ENCODE data around the gene ZBTB16. TPM values are rescaled to one million over a fixed set of nuclear protein-coding genes. Genes with fewer than 3 reads are reported as not detected.

The ZBTB16 gene
- total RNA-seq, 1 experiment from 2014 or later, result not detected

- DNase-seq, result no peak
- Histone ChIP-seq H3K36me3 (replicated peaks; ENCODE audit: control insufficient read depth, insufficient read depth, low read length) (no peaks in the 10 kb centered on the region), H3K27me3 (ENCODE audit: control insufficient read depth, insufficient read depth, low read length) (peaks cover 50% of the 10 kb centered on the region), H3K4me3 (ENCODE audit: insufficient read depth, low read depth, low read length) (no peak overlapping the region)
Measured at GRCh38 chr11:114064216-114064615, 4.7 kb downstream of the ZBTB16 start.

DNA sequence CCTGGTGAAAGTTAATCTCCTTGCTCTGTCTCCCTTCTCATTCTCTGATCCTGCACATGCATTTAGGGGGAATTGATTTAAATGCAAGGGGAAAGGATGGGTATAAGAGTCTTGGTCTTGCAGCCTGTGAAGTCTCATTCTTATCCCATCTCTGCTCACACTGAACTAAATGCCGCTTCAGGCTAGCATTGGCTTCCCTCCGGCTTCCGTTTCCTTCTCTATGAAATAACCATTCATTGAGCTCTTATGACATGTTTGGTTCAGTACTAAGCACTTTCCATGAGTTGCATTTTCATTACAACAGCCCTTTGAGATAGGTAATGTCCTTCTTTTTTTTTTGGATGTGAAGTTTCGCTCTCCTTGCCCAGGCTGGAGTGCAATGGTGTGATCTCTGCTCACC lies 5.6 kb downstream of the ZBTB16 start:
- no peak for DNase-seq

DNA sequence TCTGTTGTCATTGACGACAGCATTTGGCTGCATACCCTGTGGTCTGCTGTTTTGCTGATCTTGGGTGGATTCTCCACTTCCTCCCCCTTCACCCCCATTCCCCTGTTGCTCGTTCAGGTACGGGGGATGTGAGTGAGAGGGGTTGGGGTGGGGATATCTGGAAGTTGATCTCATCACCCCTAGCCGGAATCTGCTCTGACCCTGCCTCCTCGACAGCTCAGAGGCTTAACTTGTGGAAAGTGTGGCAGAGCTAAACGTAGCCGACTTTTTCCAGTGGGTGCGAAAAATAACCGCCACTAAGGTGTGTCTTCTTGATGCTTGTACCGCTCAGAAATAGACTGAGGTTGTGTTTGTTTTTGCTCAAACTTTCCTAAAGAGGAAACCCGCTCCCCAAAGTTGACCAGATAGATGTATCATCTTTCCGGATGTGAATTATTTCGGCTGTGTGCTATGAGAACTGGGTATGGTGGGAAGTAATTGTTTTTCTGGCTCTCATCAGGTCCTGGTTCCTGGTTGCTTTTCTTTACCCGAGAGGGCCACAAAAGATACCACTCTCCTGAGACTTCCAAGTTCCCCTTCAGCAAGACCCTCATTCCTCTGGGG lies 6.6 kb downstream of the ZBTB16 start:
- DNase-seq, result no peak
- H3K36me3 ChIP-seq (replicated peaks; ENCODE audit: control insufficient read depth, insufficient read depth, low read length), result no peaks in the 10 kb centered on the region
- H3K4me3 ChIP-seq (ENCODE audit: insufficient read depth, low read depth, low read length), result no peak overlapping the region
- H3K27me3 ChIP-seq (ENCODE audit: control insufficient read depth, insufficient read depth, low read length), result peaks cover 33% of the 10 kb centered on the region

More for the DNA sequence above, 5.6 kb downstream of the ZBTB16 start:
- H3K4me3 ChIP-seq (ENCODE audit: insufficient read depth, low read depth, low read length), result no peak overlapping the region
- H3K36me3 ChIP-seq (replicated peaks; ENCODE audit: control insufficient read depth, insufficient read depth, low read length), result no peaks in the 10 kb centered on the region
- H3K27me3 ChIP-seq (ENCODE audit: control insufficient read depth, insufficient read depth, low read length), result peaks cover 44% of the 10 kb centered on the region

- H3K36me3 ChIP-seq (replicated peaks; ENCODE audit: control insufficient read depth, insufficient read depth, low read length), result no peaks in the 10 kb centered on the region
- H3K27me3 ChIP-seq (ENCODE audit: control insufficient read depth, insufficient read depth, low read length), result peaks cover 12% of the 10 kb centered on the region
- DNase-seq, result peak; percentile 3
- H3K4me3 ChIP-seq (ENCODE audit: insufficient read depth, low read depth, low read length), result no peak overlapping the region
Measured at GRCh38 chr11:114068327-114068726, 8.8 kb downstream of the ZBTB16 start.

DNA sequence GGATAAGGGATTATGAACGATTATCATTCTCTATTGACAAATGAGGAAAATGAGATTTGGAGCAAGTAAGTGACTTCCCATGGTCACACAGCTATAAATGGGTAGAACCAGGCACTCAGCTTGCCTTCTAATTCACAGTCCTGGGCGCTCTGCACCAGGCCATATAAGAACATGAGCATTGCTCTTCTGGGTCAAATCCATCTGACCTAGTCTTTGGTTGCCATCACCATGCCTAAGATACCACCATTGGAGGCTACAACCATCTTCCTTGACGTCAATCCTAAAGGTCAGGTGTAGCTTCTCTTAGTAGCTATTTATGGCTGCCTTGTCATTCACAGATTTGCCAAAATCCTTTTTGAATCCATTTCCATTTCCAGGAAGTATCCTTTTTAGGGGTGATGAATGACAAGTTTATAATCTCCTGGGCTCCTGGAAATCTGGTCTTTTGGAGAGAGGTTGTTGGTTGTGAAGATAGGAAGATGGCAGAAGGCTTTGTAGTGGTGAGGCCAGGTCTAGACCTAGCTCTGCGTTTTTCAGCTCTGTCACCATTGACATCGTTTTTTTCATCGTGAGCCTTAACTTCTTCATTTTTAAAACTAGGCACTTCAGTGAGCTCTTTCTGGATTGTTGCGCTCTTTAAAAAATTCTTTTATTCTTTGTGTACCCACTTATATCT lies 11.1 kb downstream of the ZBTB16 start:
- Histone ChIP-seq H3K4me3 (ENCODE audit: insufficient read depth, low read depth, low read length) (no peak overlapping the region), H3K36me3 (replicated peaks; ENCODE audit: control insufficient read depth, insufficient read depth, low read length) (no peaks in the 10 kb centered on the region), H3K27me3 (ENCODE audit: control insufficient read depth, insufficient read depth, low read length) (no peaks in the 10 kb centered on the region; the same call in 1 of the 2 replicates)
- peak; percentile 5 for DNase-seq

- no peak overlapping the region for H3K4me3 ChIP-seq (ENCODE audit: insufficient read depth, low read depth, low read length)
- no peak for DNase-seq
- H3K36me3 ChIP-seq (replicated peaks; ENCODE audit: control insufficient read depth, insufficient read depth, low read length), result no peaks in the 10 kb centered on the region
- H3K27me3 ChIP-seq (ENCODE audit: control insufficient read depth, insufficient read depth, low read length), result peaks cover 13% of the 10 kb centered on the region
Measured at GRCh38 chr11:114073007-114073827, 13.7 kb downstream of the ZBTB16 start.

- Histone ChIP-seq H3K36me3 (replicated peaks; ENCODE audit: control insufficient read depth, insufficient read depth, low read length) (no peaks in the 10 kb centered on the region), H3K4me3 (ENCODE audit: insufficient read depth, low read depth, low read length) (no peak overlapping the region), H3K27me3 (ENCODE audit: control insufficient read depth, insufficient read depth, low read length) (peaks cover 13% of the 10 kb centered on the region)
- no peak for DNase-seq
Measured at GRCh38 chr11:114073828-114074381, 14.4 kb downstream of the ZBTB16 start.

- H3K27me3 ChIP-seq (ENCODE audit: control insufficient read depth, insufficient read depth, low read length), result peaks cover 21% of the 10 kb centered on the region
- no peak for DNase-seq
- no peak overlapping the region for H3K4me3 ChIP-seq (ENCODE audit: insufficient read depth, low read depth, low read length)
Measured at GRCh38 chr11:114074546-114075343, 15.2 kb downstream of the ZBTB16 start.

GRCh38 chr11:114075344-114075610 lies 15.8 kb downstream of the ZBTB16 start:
- DNase-seq, result no peak
- Histone ChIP-seq H3K4me3 (ENCODE audit: insufficient read depth, low read depth, low read length) (no peak overlapping the region), H3K36me3 (replicated peaks; ENCODE audit: control insufficient read depth, insufficient read depth, low read length) (no peaks in the 10 kb centered on the region), H3K27me3 (ENCODE audit: control insufficient read depth, insufficient read depth, low read length) (peaks cover 23% of the 10 kb centered on the region)

More at GRCh38 chr11:114074546-114075343, 15.2 kb downstream of the ZBTB16 start:
- H3K36me3 ChIP-seq (replicated peaks; ENCODE audit: control insufficient read depth, insufficient read depth, low read length), result no peaks in the 10 kb centered on the region

GRCh38 chr11:114075891-114076441 lies 16.5 kb downstream of the ZBTB16 start:
- no peak overlapping the region for H3K4me3 ChIP-seq (ENCODE audit: insufficient read depth, low read depth, low read length)

DNA sequence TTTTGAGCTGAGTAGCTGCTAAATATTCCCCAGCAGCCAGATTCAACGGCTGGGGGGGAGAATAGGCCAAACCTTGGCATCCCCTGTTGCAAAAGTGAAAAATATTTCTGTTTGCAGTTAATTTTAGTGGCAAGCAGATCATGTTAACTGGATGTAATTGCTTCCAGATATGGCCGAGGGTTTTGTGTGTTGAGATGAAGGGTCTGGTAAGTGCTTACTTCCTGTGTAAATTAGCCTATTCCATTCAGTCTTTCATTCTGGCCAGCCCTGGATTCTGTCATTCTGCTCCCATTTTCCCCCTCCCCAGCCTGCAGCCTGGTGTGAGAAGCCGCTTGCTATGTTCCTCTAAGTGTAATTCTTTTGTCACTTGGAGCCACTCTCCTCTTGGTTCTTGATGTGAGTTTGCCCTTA lies 17.4 kb downstream of the ZBTB16 start:
- Histone ChIP-seq H3K36me3 (replicated peaks; ENCODE audit: control insufficient read depth, insufficient read depth, low read length) (no peaks in the 10 kb centered on the region), H3K4me3 (ENCODE audit: insufficient read depth, low read depth, low read length) (no peak overlapping the region), H3K27me3 (ENCODE audit: control insufficient read depth, insufficient read depth, low read length) (peaks cover 28% of the 10 kb centered on the region)
- DNase-seq, result no peak

More at GRCh38 chr11:114075891-114076441, 16.5 kb downstream of the ZBTB16 start:
- no peaks in the 10 kb centered on the region for H3K36me3 ChIP-seq (replicated peaks; ENCODE audit: control insufficient read depth, insufficient read depth, low read length)
- H3K27me3 ChIP-seq (ENCODE audit: control insufficient read depth, insufficient read depth, low read length), result peaks cover 27% of the 10 kb centered on the region
- DNase-seq, result peak; percentile 83

DNA sequence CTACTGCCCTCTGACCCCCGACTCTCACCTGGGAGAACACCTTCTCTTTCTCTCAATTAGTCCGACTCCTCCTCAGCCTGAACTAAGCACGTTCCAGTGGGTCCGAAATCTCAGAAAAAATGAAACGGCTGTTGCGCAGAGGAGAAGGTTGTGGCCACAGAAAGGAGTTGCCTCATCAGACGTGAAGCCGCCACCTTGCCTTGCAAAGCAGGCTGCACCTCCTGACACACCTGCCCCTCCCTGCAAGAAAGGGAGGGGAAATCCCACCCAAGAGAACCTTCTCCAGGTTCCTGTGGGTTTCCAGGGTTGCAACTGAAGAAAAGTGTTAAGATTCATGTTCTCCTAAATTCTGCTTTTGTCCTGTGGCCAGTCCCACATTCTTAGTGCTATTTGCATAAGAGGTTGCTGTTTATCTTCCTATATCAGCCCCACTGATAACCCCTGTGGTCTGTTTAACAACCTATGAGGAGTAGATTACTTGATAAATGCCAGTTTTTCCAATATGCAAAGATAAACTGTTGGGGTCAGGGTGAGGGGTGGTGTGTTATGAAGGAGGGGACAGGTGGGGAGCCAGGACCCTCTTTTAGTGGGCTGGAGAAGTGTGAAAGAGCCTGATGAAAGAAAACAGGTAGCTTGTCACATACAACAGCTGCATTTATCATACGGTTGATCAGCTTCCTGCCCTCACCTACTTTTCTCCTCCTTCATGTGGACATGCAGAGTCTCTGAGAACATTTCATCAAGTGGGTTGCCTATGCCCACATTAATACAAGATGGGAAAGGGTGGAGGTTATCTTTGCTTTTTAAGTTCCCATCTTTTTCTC lies 18.2 kb downstream of the ZBTB16 start:
- Histone ChIP-seq H3K27me3 (ENCODE audit: control insufficient read depth, insufficient read depth, low read length) (peaks cover 30% of the 10 kb centered on the region), H3K4me3 (ENCODE audit: insufficient read depth, low read depth, low read length) (no peak overlapping the region), H3K36me3 (replicated peaks; ENCODE audit: control insufficient read depth, insufficient read depth, low read length) (no peaks in the 10 kb centered on the region)
- no peak for DNase-seq

DNA sequence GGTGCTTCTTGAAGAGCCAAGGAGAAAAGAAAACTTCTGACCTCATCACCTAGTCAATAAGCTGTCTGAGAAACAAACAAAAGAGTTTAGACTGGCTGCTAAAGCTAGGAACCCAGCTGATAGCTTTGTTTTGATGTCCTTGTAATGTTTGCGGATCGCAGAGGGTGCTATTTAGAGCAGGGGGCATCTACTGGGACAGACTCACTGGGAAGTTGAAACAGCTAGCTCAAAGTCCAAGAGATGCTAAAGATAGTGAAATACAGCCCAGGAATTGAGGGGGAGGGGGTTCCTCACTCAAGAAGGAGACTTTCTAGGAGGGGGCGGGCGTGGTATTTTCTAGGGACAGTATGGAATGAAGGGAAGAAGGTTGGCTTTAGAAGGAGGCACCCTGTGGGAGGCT lies 18.9 kb downstream of the ZBTB16 start:
- Histone ChIP-seq H3K4me3 (ENCODE audit: insufficient read depth, low read depth, low read length) (no peak overlapping the region), H3K36me3 (replicated peaks; ENCODE audit: control insufficient read depth, insufficient read depth, low read length) (no peaks in the 10 kb centered on the region), H3K27me3 (ENCODE audit: control insufficient read depth, insufficient read depth, low read length) (peaks cover 30% of the 10 kb centered on the region)
- no peak for DNase-seq
